ENCODE data around the gene CAGE1.
A peak's percentile ranks its signal among the peaks of the same experiment; 100 is the strongest.

CAGE1 gene

DNA sequence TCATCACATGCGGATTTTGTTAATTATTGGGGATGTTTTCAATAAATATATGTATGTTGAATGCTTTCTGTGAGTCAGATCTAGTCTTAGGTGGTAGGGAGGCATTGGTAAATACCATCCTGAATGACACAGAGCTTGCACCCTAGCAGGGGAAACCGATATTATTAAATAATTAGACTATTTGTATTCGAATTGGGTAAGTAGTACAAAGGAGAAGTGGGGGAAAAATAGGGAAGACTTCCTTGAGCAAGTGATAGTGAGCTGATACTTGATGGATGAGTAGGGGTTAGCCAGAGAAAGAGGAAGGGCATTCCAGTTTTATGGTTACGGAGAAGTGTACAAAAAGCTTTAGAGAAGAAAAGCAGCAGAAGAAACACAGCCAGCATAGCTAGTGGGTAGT, 1.6 kb upstream of the CAGE1 start:
- TF ChIP-seq, protein P1, sequence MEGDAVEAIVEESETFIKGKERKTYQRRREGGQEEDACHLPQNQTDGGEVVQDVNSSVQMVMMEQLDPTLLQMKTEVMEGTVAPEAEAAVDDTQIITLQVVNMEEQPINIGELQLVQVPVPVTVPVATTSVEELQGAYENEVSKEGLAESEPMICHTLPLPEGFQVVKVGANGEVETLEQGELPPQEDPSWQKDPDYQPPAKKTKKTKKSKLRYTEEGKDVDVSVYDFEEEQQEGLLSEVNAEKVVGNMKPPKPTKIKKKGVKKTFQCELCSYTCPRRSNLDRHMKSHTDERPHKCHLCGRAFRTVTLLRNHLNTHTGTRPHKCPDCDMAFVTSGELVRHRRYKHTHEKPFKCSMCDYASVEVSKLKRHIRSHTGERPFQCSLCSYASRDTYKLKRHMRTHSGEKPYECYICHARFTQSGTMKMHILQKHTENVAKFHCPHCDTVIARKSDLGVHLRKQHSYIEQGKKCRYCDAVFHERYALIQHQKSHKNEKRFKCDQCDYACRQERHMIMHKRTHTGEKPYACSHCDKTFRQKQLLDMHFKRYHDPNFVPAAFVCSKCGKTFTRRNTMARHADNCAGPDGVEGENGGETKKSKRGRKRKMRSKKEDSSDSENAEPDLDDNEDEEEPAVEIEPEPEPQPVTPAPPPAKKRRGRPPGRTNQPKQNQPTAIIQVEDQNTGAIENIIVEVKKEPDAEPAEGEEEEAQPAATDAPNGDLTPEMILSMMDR (IDR thresholded peaks at IDR 0.05), result no peak
- H3K27ac ChIP-seq, result no peak overlapping the region

DNA sequence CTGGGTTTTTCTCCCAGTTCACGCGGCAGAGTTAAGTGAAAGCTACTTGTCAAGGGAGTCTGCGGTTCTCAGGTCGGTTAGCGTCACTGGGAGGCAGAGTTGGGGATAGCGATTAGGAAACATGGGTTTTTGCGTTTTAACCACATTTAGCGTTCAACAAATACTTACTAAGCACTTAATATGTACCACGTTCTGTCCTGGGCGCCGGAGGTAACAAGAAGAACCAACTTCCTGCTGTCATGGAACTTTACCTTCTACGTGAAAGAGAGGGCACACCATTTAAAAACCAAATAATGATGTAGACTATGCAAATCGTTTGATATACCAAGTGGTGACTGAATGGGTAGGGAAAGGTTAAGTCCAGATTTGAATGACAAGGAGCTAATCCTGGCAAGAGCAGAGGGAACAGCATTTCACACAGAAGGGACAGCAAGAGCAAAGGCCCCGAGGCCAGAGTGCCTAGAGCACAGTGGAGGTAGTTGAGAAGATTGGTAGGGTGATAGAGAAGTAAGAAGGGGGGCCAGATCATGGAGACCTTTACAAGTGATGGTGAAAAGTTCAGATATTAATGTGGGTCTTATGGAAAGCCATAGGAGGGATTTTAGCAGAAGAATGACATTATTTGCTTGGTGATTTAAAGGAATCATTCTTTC, 810 bp upstream of the CAGE1 start:
- peak overlapping the region; percentile 95 for H3K27ac ChIP-seq
- no peak for TF ChIP-seq ZFX (IDR thresholded peaks at IDR 0.05; ENCODE audit: borderline replicate concordance)
- TF ChIP-seq, protein P1 (IDR thresholded peaks at IDR 0.05), result no peak

DNA sequence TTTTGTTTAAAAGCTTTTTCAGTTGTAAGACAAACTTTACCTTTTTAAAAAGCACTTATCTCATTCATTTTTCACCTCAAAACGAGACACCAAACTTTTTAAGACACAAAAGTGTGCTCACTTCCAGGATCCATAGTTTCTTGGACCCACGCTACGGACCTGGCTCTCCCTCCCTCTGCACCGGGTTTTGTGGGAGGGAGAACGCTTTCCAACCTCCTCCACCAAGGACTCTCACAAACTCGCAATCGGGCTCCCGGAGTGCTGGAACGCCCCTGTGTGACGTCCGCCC, 436 bp downstream of the CAGE1 start:
- TF ChIP-seq, protein P1 (IDR thresholded peaks at IDR 0.05), result no peak
- TF ChIP-seq ZFX (IDR thresholded peaks at IDR 0.05; ENCODE audit: borderline replicate concordance), result no peak
- H3K27ac ChIP-seq, result peak overlapping the region; percentile 95

DNA sequence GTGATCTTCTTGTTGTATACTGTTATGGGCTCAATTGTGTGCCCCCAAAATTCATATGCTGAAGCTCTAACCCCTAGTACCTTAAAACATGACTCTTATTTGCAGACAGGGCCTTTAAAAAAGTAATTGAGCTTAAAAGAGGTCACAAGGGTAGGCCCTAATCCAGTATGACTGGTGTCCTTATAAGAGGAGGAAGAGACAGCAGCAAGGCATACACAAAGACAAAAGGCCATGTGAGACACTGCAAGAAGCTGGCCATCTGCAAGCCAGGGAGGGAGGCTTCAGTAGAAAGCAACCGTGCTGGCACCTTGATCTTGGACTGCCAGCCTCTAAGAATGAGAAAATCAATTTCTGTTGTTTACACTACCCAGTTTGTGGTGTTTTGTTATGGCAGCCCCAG, 8.4 kb downstream of the CAGE1 start:
- no peak overlapping the region for H3K27ac ChIP-seq
- TF ChIP-seq, protein P1 (IDR thresholded peaks at IDR 0.05), result no peak
- TF ChIP-seq ZFX (IDR thresholded peaks at IDR 0.05; ENCODE audit: borderline replicate concordance), result no peak

DNA sequence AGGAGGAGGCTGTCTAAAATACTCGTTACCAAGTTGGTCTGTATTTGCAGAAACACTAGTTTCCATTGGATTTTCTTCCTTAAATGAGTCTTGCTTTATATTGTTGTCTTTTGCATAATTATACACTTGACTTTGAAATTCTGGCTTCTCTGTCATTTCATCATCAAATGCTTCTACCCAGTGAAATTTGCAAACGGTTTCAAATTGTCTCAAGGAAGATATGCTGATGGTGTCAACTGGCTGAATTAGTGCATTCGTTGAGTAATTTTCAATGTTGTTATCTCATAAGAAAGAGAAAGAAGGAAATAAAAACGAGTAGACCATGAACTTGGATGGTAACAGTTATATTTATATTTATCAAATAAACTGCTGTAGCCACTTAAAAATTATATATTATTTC, 10.8 kb downstream of the CAGE1 start:
- no peak overlapping the region for H3K27ac ChIP-seq
- TF ChIP-seq, protein P1 (IDR thresholded peaks at IDR 0.05), result no peak
- TF ChIP-seq ZFX (IDR thresholded peaks at IDR 0.05; ENCODE audit: borderline replicate concordance), result no peak

DNA sequence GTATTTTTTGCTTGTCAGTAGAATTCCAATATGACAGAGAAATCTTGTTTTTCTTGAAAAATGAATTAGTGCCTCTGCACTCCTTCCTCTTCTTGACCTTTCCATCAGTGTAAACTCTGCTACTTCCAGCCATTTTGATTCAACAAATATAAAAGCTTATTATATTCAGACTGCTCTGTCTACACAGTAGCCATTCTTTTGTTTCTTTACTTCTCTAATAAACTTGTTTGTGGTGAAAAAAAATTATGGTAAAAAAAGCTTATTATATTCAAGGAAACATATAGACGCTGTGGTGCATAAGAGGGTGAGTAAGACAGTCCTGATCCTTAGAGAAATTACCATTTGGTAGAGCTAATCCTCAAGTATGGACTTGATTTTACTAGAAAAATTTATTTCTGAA, 11.6 kb downstream of the CAGE1 start:
- TF ChIP-seq, protein P1 (IDR thresholded peaks at IDR 0.05), result no peak
- TF ChIP-seq ZFX (IDR thresholded peaks at IDR 0.05; ENCODE audit: borderline replicate concordance), result no peak
- no peak overlapping the region for H3K27ac ChIP-seq

DNA sequence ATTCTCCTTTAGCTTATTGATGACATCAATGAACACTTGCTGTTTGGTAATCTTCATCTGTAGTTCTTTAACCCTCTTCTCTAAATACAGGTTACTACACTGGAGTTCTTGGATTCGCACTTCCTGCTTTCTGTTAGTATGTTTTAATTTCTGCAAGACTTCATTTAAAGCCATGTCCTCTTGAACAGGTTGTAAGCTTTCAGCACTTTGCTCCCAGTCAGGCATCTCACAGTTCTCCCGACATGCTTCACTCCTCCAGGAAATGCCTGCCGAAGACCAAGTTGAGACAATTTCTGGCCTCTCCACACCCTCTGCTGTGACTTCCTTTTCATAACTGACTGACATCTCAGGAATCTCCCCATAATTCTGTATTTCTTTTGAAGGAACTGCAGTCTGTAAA, 15.8 kb downstream of the CAGE1 start:
- H3K27ac ChIP-seq, result no peak overlapping the region
- TF ChIP-seq, protein P1 (IDR thresholded peaks at IDR 0.05), result no peak
- no peak for TF ChIP-seq ZFX (IDR thresholded peaks at IDR 0.05; ENCODE audit: borderline replicate concordance)
